Activated effector memory CD4-positive, alpha-beta T cell treated with Interleukin-2 at 50 U/mL for 16 hours (primary cell): ENCODE data around the gene IL33.

ENCODE experiments used
- DNase-seq: peaks from one replicate; pipeline ENCODE4 v3.0.0-alpha.2; 2020

The IL33 gene

GRCh38 chr9:6305954-6306563 is 90.5 kb downstream of the IL33 start:
- no peak for DNase-seq
